Measurements from ENCODE around the gene EYA3. TPM values are rescaled to one million over a fixed set of nuclear protein-coding genes. Genes with fewer than 3 reads are reported as not detected.

EYA3 gene
- total RNA-seq: 14.2 and 19.3 TPM in 2 replicates

GRCh38 chr1:28088168-28088961 is at the start of gene EYA3:
EYA3 (minus strand) TSS chr1:28088610; CDS start chr1:28058026, 30,584 bp downstream.
- DNase-seq (ENCODE audit: low read depth, low spot score): peak; percentile 92

- no peak for DNase-seq (ENCODE audit: low read depth, low spot score)
These were observed 48.7 kb upstream of the EYA3 start for GRCh38 chr1:28136922-28137613.

GRCh38 chr1:28136169-28136921 is 47.9 kb upstream of the EYA3 start:
- no peak for DNase-seq (ENCODE audit: low read depth, low spot score)

GRCh38 chr1:28135371-28136168 is 47.2 kb upstream of the EYA3 start:
- DNase-seq (ENCODE audit: low read depth, low spot score): no peak

GRCh38 chr1:28134651-28135207 is 46.3 kb upstream of the EYA3 start:
- DNase-seq (ENCODE audit: low read depth, low spot score): no peak

GRCh38 chr1:28132171-28133167 is 44.1 kb upstream of the EYA3 start:
- DNase-seq (ENCODE audit: low read depth, low spot score): no peak

- DNase-seq (ENCODE audit: low read depth, low spot score): no peak
These were observed 42.5 kb upstream of the EYA3 start for GRCh38 chr1:28130901-28131300.

GRCh38 chr1:28129150-28129549 is 40.7 kb upstream of the EYA3 start:
- DNase-seq (ENCODE audit: low read depth, low spot score): no peak

- DNase-seq (ENCODE audit: low read depth, low spot score): no peak
These were observed 39.3 kb upstream of the EYA3 start for GRCh38 chr1:28127617-28128257.

GRCh38 chr1:28126783-28127490 is 38.5 kb upstream of the EYA3 start:
- no peak for DNase-seq (ENCODE audit: low read depth, low spot score)

GRCh38 chr1:28126212-28126611 is 37.8 kb upstream of the EYA3 start:
- DNase-seq (ENCODE audit: low read depth, low spot score): no peak

- DNase-seq (ENCODE audit: low read depth, low spot score): no peak
These were observed 35.1 kb upstream of the EYA3 start for GRCh38 chr1:28123461-28123961.

GRCh38 chr1:28122183-28122582 is 33.8 kb upstream of the EYA3 start:
- no peak for DNase-seq (ENCODE audit: low read depth, low spot score)

- DNase-seq (ENCODE audit: low read depth, low spot score): no peak
These were observed 31.1 kb upstream of the EYA3 start for GRCh38 chr1:28119556-28119955.

- no peak for DNase-seq (ENCODE audit: low read depth, low spot score)
These were observed 30.4 kb upstream of the EYA3 start for GRCh38 chr1:28118640-28119307.

GRCh38 chr1:28115267-28115666 is 26.9 kb upstream of the EYA3 start:
- DNase-seq (ENCODE audit: low read depth, low spot score): no peak

- DNase-seq (ENCODE audit: low read depth, low spot score): no peak
These were observed 26.4 kb upstream of the EYA3 start for GRCh38 chr1:28114844-28115243.

- no peak for DNase-seq (ENCODE audit: low read depth, low spot score)
These were observed 24.8 kb upstream of the EYA3 start for GRCh38 chr1:28113242-28113572.

Measured in pulmonary artery endothelial cell (primary cell).